Retinal pigment epithelial cell (primary cell): ENCODE measurements around the gene FLT3.

ENCODE experiments used
- DNase-seq: peaks from one replicate; pipeline ENCODE4 v3.0.0-alpha.2; 2010; ENCODE audit warnings: low read depth
- H3K4me3 ChIP-seq: 2 replicates; pipeline ENCODE4 v1.5.1; 2011; ENCODE audit warnings: mild to moderate bottlenecking, low read length, control low read depth, moderate library complexity
- TF ChIP-seq, protein P1 (sequence below): conservative IDR thresholded peaks from 2 replicates; pipeline ENCODE4 v1.5.1; 2011; ENCODE audit warnings: low read depth, low read length, control low read depth, inconsistent platforms

FLT3 gene

DNA sequence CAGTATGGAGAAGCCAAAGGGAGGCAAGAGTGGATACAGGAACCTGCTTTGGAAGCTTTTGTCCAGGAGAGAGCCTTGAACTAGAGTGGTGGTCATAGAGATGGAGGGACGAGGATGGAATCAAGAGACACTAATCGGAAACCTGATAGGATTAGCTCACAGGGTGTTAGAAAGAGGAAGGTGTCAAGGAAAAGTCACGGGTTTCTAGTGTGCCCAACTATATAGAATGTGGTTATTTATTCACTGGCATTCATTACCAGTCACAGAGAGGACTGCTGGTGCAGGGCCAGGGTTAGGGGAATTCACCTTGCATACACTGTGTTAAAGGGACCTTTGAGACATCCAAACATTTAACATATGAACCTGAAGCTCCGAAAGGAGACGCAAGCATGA is 68.5 kb downstream of the FLT3 start:
- TF ChIP-seq, protein P1, sequence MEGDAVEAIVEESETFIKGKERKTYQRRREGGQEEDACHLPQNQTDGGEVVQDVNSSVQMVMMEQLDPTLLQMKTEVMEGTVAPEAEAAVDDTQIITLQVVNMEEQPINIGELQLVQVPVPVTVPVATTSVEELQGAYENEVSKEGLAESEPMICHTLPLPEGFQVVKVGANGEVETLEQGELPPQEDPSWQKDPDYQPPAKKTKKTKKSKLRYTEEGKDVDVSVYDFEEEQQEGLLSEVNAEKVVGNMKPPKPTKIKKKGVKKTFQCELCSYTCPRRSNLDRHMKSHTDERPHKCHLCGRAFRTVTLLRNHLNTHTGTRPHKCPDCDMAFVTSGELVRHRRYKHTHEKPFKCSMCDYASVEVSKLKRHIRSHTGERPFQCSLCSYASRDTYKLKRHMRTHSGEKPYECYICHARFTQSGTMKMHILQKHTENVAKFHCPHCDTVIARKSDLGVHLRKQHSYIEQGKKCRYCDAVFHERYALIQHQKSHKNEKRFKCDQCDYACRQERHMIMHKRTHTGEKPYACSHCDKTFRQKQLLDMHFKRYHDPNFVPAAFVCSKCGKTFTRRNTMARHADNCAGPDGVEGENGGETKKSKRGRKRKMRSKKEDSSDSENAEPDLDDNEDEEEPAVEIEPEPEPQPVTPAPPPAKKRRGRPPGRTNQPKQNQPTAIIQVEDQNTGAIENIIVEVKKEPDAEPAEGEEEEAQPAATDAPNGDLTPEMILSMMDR: no peak
- no peak overlapping the region for H3K4me3 ChIP-seq
- DNase-seq: no peak

DNA sequence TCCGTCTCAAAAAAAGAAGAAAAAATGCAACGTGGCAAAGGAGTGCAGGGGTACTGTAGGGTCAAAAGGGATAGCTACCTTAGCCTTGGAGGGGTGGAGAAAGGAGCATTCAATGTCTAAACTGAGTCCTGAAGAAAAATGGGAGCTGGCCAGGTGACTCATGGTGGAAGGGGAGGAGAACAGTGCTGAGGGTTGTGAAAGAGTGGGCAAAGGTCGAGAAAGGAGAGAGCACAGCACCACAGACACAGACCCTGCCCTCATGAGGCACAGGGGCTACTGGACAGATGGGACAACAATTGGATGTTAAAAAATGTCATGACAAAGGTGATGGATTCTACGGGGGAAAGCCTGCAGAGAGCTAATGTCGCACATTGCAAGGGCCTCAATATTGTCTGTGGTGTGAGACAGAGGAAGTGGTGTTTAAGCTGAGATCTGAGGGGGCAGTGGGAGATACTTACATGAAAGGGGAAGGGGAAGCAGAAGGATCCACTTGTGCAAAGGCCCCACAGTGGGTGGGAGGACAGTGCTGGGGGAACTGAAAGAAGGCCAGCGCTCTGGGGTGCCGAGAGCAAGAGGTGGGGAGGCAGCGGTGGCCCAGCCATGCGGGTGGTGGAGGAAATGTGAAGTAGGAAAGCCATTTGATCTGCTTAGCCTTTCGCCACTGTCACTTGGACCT is 69.0 kb downstream of the FLT3 start:
- DNase-seq: no peak
- TF ChIP-seq, protein P1: no peak
- H3K4me3 ChIP-seq: no peak overlapping the region

DNA sequence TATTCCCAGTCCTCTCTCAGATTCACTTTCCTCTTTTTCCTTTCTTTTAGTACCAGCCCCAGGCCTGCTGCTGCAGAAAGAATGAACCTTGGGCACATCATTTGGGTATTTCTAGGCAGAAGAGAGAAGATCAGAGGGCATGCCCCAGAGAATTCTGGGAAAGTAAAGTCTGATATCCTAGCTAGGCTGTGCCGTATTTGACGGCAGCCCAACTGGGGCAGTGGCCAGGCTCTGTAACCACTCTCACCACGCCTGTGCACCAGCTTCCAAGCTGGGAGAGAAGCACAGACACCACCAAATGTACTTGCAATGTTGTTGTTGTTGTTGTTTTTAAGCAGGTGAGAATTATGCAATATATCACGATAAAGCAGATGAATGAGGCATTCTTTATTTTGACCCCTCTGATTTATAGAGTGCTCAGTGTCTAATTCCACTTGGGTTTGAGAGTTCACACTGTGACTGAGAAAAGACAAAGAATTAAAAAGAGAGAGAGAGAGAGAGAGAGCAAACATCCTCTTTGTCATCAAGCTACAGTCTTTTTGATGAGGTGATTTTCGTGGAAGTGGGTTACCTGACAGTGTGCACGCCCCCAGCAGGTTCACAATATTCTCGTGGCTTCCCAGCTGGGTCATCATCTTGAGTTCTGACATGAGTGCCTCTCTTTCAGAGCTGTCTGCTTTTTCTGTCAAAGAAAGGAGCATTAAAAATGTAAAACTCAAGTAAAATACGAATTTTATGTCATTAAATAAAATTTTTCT is 72.6 kb downstream of the FLT3 start:
- no peak overlapping the region for H3K4me3 ChIP-seq
- no peak for DNase-seq
- TF ChIP-seq, protein P1: no peak

DNA sequence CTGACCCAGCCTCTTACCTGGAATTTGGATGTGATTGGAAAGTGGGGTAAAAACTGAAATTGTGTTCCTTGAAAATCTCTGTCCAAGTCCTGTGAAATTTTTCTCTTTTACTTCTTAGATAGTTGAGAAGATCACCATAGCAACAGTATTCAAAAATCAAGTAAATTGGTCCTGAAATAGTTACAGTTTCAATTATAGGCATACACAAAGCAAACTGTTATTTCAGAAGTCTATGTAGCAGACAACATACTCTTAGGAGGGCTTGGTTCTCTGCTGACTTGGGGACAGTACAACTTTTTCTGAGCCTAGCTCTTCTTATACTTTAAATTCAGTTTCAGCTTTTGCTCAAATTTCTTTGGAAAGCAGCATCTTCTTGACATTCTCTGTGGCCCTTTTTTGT is 73.3 kb downstream of the FLT3 start:
- TF ChIP-seq, protein P1: no peak
- no peak for DNase-seq
- no peak overlapping the region for H3K4me3 ChIP-seq

DNA sequence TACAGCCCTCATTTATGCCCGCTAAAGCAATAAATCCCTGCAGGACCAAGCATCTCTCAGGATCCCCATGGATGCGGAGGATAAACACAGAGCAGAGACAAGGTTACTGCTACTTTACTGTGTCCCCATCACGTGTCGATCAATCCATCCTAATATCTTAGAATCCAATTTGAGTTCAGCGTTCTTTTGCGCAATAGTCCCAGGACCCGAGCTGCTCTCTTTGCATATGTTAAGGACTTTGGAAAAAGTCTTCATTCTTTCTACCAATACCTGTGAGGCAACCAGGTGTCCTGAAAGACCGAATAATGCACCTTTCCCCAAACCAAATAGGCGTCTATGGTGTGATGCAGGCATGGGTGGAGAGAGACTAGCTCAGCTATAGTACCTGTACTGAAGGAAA is 73.9 kb downstream of the FLT3 start:
- DNase-seq: no peak
- H3K4me3 ChIP-seq: no peak overlapping the region
- TF ChIP-seq, protein P1: no peak

DNA sequence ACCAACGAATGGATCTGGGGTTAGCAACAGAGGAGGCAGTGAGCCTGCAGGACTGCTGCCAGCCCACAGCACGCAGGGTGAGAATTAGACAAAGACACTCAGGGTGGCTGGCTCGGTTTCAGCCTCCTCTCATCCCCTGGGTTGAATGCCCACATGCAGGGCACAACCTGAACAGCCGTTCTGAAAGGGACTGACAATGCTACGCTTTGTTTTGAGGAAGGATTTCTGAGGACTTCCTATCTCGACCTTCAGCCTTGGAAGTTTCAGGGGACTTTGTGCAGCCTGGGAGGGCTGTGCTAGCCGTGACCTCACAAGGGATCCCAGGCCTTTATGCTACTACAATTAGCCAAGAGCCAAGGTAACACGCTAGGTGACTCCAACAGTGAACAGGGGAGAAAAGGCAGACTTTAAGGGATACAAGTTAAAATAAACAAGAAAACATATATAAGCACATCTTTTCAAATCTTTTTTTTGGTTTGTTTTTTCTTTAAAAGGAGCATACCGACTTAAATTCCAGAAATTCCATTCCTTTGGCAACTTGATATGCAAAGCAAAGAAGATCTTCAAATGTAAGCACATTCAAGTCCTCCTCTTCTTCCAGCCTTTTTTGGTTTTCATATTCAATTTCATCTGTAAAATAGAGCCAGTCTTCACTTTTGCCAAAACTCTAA is 77.4 kb downstream of the FLT3 start:
- peak; percentile 0 for DNase-seq
- TF ChIP-seq, protein P1: no peak

More for the DNA sequence above, 77.4 kb downstream of the FLT3 start:
- H3K4me3 ChIP-seq: no peak overlapping the region
